HG02763 (cell line): ENCODE results near the gene SH3RF3.

Experiments
- ATAC-seq: cut with Tn5 transposase; IDR thresholded peaks from one replicate; pipeline ENCODE4 v1.9.1; 2021; ENCODE audit warnings: mild to moderate bottlenecking, moderate library complexity; ENCODE audit not compliant: unreplicated experiment

The SH3RF3 gene

DNA sequence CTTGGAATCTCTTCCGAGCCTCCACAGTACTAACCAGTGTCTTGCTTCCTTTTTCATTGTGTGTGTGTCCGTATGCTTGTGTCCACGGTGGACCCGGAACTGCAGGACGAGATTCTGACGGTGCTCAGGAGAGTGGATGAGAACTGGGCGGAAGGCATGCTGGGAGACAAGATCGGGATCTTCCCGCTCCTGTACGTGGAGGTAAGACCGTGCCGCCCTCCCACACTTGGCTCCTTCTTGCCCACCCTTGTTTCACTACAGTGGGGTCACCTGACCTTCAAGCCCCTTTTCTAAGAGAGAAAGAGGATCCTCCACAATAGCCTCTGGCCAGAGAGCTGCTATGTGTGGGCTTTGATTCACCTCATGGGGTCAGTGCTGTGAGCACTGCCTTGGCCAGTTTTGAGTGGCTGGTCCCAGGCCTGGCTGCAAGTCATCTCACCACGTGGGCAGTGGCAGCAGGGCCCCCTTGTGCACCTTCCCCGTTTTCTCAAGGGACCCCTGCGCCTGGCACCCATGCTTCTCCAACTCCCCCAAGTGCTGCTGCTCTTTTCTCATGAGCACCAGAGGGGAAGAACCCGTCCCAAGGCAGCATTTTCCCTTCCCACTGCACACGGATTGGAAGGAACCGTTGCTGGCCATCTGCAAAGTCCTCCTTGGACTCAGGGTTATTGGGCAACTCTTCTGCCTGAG, 242.6 kb downstream of the SH3RF3 start:
- no peak for ATAC-seq

DNA sequence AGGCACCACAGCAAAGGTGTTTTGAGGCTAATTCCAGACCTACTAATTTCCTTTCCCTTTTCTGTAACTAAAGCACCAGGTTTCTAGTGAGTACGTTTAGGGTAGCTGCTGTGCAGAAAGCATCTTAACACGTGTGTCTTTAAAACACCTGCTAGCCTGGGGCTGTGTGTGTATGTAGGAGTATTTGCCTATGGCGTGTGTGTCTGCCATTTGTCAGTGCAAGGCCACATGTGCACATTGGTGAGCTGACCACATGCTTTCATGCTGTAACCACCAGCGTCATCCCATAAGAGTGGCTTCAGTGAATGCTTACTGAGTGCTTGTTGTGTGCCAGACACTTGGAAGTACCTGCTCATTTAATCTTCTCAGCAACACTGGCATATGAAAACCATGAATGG, 243.2 kb downstream of the SH3RF3 start:
- no peak for ATAC-seq

DNA sequence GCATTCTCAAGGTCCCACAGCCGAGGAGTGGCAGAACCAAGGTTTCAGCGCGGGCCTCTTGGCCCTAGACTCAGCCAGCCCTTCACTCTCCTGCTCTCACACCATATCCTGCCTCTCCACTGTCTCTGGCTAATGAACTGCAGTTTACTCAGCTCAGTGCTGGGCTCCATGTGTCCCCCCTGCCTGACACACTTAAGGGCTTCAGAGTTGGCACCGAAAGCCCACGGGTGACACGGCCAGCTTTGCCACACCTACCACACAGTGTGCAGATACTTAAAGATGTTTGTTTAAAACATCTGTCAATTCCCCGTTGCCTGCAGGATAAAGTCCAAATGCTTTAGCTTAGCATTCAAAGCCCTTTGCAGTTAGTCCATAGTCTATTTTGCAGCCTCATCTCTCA, 243.6 kb downstream of the SH3RF3 start:
- ATAC-seq: no peak

DNA sequence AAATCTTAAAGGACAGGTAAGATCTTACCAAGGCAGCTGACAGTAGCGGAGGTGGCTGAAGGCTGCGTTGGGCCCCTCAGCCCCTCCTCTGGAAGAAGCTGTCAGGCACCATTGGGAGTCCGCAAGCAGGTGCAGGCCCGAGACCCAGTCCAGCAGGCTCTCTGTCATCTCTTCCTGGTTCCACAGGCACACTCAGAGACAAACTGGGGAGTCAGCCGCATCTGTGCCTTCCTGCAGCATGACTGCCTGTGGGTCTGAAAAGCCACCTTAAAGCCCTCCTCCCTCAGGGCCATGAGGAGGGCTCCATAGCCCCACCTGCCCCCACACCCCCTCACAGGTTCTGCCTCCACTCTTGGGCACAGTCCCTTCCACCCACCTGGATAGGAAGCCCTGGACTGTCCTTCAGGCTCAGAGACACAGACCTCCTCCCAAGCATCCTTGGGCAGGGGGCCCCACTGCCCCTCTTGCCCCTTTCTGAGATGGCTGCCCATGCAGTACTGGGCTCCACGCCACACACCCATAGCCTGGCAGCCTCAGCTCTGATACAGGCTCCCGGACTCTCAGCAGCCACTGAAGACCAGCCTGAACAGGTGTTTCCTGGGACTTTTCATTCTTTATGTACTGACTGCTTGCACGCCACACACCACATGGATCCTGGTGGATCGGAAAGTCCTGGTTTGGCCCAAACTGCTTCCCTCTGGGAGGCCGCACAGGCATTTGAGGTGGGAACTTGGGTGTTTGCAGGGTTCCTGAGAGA, 245.0 kb downstream of the SH3RF3 start:
- ATAC-seq: no peak

DNA sequence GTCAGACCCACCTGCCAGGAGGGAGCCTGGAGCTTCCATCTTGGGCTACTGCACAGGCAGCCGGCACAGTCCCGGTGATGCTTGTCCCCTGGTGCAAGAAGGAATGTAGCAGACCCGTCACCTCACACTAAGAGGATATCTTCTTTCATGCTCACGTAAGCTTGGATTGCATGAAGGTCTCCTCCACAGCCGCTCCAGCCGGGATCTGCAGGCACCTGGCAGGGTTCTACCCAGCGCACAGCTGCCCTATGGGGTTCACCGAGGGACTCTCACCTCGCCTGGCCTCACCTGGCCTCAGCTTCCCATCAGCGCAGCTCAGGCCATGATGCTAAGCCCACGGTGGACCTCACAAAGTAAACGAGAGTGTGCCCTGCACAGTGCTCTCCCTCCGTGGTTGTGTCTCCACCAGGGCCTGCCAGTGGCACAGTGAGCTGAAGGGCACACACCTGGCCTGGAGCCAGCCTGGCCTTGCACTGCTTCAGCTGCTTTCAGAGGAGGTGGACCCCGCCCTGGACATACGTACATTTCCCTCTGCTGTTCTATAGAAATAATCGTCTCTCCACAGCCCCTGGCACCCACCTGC, 245.6 kb downstream of the SH3RF3 start:
- ATAC-seq: no peak

DNA sequence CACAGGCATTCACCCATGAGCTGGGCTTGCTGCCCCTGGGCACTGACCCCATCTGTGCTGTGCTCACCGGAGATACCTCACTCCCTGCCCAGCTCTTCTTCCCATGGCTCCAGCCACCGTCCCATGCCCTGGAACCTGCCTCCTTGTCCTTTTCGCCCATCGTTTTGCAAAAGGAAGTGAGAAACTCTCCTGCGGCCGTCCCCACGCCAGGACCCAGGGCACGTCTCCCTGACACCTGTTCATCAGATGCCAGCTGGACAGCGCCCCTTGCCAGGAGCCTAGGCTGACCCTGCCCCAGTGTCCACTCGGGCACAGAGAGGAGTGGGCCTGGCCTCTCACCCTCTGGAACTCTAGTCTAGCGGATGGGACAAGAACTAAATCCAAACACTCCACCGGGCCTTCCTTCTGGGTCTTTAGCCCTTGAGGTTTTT, 246.1 kb downstream of the SH3RF3 start:
- no peak for ATAC-seq

DNA sequence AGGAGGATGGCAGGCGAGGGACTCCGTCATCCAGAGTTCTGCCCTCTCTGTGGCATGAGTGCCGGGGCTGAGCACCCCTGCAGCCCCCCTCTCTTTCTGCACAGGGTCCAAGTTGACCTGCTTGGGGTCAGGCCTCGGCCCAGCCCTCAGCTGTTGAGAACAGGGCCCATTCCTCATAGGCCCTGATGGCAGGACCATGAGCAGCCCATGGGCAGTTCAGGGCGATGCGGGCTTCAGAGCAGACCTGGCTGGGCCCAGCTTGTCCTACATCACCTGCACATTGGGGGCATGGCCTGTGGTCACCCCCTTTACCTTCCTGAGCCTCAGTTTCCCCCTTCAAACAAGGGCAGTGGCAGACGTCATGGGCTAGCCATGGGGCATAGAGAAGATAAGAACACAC, 246.7 kb downstream of the SH3RF3 start:
- ATAC-seq: no peak

DNA sequence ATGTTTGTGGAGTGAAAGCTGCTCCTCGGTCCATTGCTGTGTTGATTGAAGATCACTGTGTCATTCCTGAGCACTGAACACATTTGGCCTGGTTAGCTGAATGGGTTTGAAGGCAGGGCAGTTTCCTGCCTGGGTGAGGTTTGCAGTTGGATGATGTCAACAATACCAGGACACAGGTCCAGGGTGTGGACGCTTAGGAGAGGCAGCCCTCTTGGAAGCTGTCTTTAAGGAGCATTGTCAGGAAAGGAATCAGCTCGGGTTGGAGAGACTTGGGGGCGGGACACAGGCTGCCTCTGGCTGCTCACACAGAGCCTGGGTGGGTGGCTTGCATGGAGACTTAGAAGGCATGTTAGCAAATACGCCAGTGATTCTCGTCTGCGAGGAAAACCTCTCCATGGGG, 247.1 kb downstream of the SH3RF3 start:
- ATAC-seq: no peak

DNA sequence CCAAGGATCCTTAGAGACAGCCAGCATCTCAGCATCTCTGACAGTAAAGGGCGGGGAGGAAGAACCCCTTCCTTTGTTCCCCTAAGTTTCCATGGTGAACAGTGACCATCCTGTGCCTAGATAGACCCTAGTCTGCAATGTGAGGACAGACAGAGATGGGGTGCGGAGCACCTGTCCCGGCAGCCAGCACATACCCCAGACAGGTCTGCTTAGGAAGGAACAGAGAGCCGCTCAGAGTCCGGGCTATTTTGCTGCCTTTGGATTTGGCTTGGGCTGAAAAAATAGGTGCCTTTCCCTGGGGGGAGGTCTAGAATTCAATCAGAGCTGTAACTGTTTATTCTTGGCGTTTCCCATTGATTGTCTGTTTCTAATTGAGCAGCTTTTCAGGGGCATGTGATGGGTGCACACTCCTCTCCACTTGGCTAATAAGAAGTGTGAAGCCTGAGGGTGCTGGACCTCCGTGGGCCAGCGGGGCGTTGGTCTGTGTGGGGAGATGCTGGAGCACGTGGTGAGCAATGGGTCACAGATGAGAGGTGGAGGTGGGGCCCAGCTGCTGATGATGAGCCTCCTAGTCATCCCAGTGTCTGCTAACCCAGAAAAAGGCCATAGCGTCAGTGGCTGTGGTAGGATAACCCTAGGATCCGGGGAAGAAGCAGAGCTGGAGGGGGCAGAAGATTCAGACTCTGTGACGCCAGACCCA, 247.9 kb downstream of the SH3RF3 start:
- ATAC-seq: no peak

DNA sequence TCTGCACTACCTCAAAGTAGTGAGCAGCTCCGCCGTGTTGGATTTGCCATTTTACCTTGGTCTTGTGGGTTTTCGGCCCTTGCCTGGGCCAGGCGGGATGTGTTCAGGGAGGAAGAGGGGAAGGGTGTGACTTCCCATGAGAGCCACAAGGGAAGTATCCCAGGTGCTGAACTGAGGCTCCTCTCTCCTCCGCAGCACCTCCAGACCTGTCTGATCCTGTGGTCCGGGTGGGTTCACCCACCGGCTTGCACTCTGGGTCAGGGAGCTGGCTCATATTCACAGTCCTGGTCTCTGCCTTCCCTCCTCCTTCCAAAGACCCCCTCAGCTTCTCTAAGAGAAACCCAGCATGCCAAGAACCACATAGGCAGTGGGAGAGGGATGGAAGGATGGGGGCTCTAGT, 249.0 kb downstream of the SH3RF3 start:
- ATAC-seq: no peak

DNA sequence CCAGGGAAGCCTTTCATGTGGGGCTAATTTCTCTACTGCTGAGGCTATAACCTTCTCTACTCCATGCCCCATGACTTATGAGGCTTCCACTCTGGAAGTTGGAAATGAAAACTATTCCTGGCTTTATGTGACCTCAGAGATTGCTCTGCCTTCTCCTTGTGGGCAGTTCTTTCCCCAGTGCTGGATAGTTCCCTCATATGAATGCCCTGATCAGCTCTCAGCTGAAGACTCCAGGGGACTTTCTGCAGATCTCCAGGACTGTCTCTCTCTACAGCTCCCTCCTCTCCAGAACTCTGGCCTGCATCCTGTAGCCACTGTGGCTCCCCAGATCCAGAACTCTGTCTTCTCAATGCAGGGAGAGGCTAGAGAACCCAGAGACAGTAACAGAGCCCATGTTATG, 249.7 kb downstream of the SH3RF3 start:
- ATAC-seq: no peak

DNA sequence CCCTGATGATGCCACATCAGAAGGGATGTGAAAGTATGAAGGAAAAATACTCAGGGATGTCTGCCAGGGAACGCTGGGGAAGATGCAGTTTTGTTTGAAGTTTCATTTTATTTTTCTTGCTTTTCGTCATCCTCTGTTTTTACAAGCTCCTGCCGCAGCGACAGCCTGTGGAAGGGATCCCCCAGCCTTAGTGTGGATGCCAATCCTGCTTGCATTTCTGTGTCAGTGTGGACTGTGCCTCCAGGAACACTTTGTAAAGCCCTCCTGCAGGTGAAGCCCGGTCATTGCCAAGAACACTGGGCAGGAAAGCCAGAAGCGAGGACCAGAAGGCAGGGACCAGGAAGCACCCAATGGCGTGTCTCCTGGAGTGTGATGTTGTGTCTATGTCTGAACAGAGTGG, 250.5 kb downstream of the SH3RF3 start:
- no peak for ATAC-seq

DNA sequence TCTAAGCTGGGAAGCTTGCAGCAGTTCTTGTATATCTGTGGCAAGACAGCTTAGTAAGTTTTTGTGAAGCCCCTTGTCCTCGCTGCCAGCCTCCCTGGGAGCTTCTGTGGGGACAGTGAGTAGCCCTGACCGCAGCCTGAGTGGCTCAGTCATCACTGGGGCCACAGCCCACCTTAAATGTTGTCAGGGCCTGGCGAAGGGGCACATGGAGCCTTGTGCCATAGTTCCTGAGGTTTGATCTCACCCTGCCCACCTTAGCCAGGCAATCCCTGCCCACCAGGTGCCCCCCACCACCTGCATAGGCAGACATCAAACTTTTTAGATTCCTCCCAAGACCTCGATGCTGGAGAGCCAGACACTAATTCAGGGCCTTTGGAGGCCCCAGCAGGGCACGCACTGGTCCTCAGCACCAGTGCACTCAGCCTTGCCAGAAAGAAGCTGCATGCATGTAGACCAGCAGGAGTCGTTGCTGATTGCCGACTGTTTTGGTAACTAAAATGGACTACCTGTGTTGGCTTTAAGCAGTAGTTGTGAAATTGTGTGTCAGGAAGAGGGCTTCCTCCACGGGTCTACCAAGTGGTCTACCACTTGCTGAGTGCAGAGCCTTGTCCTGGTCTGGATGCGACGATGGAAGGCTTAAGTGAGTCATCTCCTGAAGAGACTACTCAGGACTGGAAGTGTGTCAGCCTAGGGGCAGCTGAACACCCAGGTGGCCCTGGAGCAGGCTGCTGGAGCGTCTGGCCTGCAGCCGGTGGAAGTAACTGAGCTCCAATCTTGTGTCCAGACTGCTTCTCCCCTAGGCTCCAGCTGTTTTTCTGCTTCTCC, 251.7 kb downstream of the SH3RF3 start:
- no peak for ATAC-seq

DNA sequence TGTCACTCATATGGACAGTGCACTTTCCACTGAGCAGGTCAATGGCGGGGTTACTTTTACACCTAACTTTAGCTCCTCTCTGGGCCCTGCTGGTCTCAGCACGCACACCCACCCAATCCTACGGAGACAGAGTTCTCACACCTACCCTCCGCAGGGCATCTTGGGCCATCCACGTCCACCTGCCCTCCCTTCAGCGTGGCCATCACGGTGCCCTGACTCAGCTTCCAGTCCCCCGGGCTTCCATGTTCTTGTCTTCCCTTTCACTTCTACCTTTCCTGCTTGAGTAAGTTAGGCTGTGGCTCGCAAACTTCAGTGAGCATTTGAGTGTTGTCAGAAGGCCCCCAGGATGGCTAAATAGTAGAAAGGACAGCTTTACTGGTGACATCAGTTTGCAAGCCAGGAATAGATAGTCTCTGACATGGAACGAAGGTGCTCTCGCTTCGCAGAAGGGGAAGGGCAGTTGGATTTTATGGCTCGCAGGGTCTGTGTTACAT, 252.4 kb downstream of the SH3RF3 start:
- no peak for ATAC-seq

DNA sequence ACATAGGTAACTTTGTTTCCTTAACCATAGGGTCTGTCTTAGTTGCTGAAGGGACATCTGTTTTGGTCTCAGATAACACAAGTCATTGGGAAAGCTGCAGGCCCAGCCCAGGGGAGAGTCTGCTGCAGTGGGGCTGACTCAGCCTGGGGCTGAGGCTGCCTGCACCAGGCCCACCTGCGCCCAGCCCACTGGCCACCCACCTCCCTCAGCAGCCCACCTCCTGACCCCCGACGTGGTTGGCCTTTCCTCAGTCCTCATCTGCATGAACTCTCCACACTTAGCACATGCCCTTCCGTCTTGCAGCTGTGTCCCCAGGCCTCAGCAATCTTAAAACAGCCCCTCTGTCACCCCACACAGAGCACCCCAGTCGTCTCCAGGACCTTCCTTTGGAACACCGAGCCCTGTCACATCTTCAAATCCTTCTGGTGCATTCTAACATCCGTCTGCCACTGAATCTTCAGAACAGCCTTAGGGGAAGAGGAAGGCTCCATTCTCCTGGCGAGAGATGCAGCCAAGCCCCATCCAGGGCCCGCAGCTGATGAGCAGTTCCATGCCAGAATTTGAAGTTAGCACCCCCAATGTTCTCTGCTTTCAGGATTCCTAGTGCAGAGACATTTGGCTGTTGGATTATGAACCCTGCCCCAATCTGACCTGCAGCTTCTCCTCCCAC, 253.4 kb downstream of the SH3RF3 start:
- no peak for ATAC-seq

DNA sequence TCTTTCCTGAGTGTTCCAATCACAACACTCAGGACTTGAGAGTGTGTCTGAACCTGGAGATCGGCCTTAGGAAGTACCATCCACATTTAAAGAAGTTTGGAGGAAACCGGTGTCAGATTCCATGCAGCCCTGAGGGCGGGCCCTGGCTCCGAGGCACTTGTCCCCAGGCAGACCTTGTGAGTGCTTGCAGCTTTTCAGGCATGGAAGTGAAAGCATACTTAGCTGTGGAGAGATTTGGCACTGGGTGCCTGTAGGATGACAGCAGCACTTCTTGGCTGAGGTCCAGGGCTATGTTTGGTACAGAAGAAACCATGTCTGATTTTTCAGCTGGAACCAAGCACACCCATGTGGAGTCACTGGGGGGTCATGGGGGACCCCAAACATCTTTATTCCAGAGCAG, 253.9 kb downstream of the SH3RF3 start:
- no peak for ATAC-seq

DNA sequence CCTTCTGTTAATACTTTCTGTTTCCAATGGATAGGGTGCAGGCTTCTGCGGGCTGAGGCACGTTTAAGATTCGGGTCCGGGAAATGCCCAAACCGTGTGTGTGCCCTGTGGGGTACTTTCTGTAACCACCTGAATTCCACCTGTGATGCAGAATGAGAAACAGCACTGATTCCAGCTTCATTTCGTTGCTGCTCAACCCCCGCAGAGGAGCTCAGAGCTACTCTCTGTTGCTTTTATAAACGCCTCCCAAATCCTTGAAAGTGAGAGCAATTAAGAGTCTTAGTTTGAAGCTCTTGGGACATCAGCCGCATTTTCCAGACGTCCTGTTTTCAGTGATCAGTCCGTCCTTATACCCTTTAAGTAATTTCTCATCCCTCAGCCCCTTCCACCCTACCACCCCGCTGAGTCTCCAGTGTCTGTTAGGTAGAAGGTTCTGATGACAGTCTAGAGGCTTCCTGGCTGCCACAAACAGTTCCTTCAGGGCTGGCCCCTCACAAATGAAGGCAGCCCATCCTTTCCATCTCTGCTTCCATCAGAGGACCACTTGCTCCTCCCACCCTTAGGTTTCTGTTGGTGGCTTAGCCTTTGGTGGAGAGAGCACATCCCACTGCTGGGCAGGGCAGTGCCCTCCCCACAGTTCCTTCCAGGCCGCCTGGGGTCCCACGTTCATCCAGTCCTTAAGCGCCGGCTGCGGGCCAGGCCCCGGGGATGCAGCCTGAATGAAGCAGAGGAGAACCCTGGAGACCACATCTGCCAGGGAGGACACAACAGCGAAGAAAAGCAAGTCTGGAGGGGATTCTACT, 254.7 kb downstream of the SH3RF3 start:
- no peak for ATAC-seq

DNA sequence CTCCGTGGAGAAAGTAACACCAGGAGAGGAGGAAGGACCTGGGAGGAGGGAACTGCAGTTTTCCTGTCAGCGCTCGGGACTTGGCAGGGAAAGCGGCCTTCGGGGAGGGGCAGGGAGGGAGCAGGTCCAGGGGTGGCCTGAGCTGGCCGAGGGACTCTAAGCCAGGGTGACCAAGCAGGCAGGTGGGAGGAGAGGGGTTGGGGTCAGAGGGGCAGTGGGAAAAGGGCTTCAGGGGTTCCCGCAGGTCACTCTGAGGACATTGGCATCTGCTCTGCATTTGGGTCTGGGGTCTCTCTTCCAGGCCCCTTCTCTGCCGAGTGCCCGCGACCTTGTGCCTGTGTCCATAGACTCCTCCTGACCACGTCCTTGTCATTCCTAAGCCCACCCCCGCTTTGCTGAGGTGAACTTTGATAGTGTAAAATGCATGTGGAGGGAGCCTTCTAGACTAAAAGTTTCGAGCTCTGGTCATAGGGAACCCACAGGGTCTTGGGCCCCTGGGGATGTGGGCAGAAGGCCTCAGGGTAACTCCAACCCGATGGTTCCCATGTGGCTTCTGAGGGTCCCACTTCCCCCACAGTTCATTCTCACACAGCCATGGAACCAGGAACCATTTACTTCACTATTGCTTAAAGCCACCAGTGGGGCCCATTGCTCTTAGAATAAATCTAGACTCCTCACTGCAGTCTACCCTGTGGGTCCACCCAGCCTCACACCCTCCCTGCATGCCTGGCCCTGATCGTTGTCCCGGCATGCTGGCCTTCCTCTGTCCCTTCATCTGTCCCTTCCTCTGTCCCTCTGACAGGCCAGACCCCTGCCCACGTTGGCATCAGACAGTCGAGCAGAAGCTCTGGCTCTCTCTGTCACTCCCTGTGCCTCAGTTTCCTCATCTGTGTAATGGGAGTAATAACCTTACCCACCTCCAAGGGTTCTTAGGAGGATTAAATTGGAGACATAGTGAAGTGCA, 255.6 kb downstream of the SH3RF3 start:
- ATAC-seq: no peak
